HFFc6 (cell line): ENCODE data around the gene BCAS3. TPM values are rescaled to one million over a fixed set of nuclear protein-coding genes. Genes with fewer than 3 reads are reported as not detected.
"Not testable (repeated sequence)": the region's sequence is repeated elsewhere in the genome, so short reads cannot be mapped to it uniquely, and the experiment has no call there.

Experiments used
- DNase-seq: peaks from one replicate; pipeline ENCODE4 v3.0.0-alpha.2; 2018
- H3K27ac Mint-ChIP-seq: 2 replicates; pipeline ENCODE4 v1.8.0; 2020; ENCODE audit warnings: mild to moderate bottlenecking, mixed read lengths
- H3K27me3 Mint-ChIP-seq: 2 replicates; pipeline ENCODE4 v1.8.0; 2021; ENCODE audit warnings: mild to moderate bottlenecking, moderate library complexity, mixed read lengths; ENCODE audit not compliant: insufficient read depth
- H3K36me3 Mint-ChIP-seq: 2 replicates; pipeline ENCODE4 v1.8.0; 2021; ENCODE audit warnings: low read depth, mixed read lengths
- H3K4me1 Mint-ChIP-seq: 2 replicates; pipeline ENCODE4 v1.8.0; 2020; ENCODE audit warnings: low read depth, mixed read lengths
- H3K4me3 Mint-ChIP-seq: 2 replicates; pipeline ENCODE4 v1.8.0; 2020; ENCODE audit warnings: mild to moderate bottlenecking, moderate library complexity, mixed read lengths
- H3K9me3 Mint-ChIP-seq: 2 replicates; pipeline ENCODE4 v1.8.0; 2020; ENCODE audit warnings: mild to moderate bottlenecking, mixed read lengths
- CTCF ChIP-seq: fragments of 200-600 bp; sonication (generic); IDR thresholded peaks from 2 replicates; pipeline ENCODE4 v1.5.0; 2021; ENCODE audit warnings: antibody characterized with exemption, mild to moderate bottlenecking
- total RNA-seq, 6 experiments: library from RNA; stranded (reverse); fragmentation: NEBNext Ultra II Directional; extraction: Animal tissue kit (Norgen Biotek cat#: 25700); gene quantifications; 2 replicates in 1 of 6; 3 replicates in 5 of 6; pipeline ENCODE4 v1.2.3, GENCODE V29; 2021

The BCAS3 gene
- total RNA-seq, 6 experiments from 2014 or later = 9.8 to 13.8 (median 12.0) TPM

DNA sequence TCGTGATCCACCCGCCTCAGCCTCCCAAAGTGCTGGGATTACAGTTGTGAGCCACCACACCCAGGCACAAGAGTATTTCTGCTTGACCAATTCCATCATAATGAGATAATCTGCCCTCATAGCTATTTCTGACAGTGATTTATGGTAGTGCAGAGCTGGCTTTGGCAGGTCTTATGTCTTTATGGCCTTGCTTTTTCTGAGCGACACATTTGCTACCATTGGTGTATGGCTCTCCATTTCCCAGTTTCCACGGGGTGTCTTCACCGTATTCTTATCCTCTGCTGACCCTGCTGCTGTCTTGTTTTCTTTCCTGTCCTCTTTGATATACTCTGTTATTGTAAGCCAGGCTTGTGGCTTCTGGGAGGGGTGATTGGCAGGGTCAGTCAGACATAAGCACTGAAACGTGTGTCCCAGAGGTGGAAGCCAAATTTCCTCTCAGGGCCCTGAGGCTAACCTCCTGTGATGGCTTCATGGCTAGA is 560.8 kb downstream of the BCAS3 start:
- peaks cover 44% of the 10 kb centered on the region for H3K4me1 Mint-ChIP-seq

DNA sequence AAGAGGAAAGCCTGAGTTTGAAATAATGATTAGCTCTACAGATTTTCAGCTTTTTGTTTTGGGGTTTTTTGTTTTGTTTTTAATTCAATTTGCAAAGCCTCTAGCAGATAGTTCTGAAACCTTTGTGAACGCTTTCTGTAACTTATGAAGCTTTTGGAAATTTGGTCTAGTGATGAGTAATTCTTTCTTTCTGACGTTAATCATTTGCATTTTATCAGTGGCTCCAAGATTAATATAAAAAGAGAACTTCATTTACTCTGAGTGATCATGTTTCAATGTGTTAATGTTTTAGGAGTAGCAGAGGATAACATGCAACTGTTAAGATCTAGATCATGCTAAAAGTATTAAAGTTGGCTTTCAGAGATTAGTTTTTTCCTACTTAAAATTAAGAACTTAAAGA is 561.7 kb downstream of the BCAS3 start:
- Mint-ChIP-seq H3K4me1 (peaks cover 36% of the 10 kb centered on the region), H3K27me3 (no peaks in the 10 kb centered on the region), H3K36me3 (0 out of 2 replicates have a peak, but pooled peaks cover 4% of the 10 kb centered on the region), H3K9me3 (0 out of 2 replicates have a peak, but pooled peaks cover 3% of the 10 kb centered on the region), H3K27ac (no peak overlapping the region), H3K4me3 (no peak overlapping the region)
- TF ChIP-seq CTCF = no peak
- no peak for DNase-seq

More for the DNA sequence above, 560.8 kb downstream of the BCAS3 start:
- Mint-ChIP-seq H3K4me3 (no peak overlapping the region), H3K9me3 (0 out of 2 replicates have a peak, but pooled peaks cover 3% of the 10 kb centered on the region), H3K36me3 (0 out of 2 replicates have a peak, but pooled peaks cover 4% of the 10 kb centered on the region), H3K27me3 (no peaks in the 10 kb centered on the region), H3K27ac (no peak overlapping the region)
- TF ChIP-seq CTCF = no peak
- DNase-seq = no peak

- no peaks in the 10 kb centered on the region; the same call in 1 of the 2 replicates for H3K27me3 Mint-ChIP-seq
- 0 out of 2 replicates have a peak, but pooled peaks cover 3% of the 10 kb centered on the region for H3K9me3 Mint-ChIP-seq
- no peak overlapping the region for H3K4me3 Mint-ChIP-seq
- TF ChIP-seq CTCF = no peak
- H3K27ac Mint-ChIP-seq = no peak overlapping the region
- H3K4me1 Mint-ChIP-seq = peaks cover 32% of the 10 kb centered on the region
- no peak for DNase-seq
- 0 out of 2 replicates have a peak, but pooled peaks cover 4% of the 10 kb centered on the region for H3K36me3 Mint-ChIP-seq
These were observed 562.3 kb downstream of the BCAS3 start for GRCh38 chr17:61239953-61240352.

DNA sequence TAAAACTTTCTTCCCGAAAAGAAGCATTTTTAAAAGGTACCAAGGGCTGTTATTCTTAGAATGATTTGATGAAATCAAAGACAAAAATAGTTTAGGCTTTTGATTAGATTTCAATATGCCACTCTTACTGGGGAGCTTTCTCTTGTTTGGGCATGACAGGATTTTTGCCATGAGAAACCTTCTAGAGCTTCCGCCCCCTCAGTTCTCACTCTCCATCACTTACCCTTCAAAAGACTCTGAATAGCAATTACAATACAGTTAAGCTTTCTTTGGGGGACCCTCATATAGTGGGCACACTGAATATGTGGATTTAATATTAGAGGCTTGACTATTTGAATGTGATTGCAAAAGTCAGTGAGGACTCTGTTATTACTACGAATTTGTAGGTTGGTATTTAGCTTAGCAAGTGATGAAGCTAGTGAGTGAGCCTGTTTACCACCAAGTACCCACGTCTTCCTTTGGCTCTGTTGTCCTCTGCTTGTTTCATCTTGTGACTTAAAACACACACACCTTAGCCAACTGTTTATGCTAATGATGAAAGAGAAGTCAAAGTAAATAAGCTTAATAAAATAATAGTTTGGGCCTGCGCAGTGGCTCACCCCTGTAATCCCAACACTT is 563.3 kb downstream of the BCAS3 start:
- DNase-seq = no peak
- no peaks in the 10 kb centered on the region; the same call in 1 of the 2 replicates for H3K27me3 Mint-ChIP-seq
- H3K36me3 Mint-ChIP-seq = 0 out of 2 replicates have a peak, but pooled peaks cover 4% of the 10 kb centered on the region
- no peak overlapping the region for H3K4me3 Mint-ChIP-seq
- peaks cover 22% of the 10 kb centered on the region for H3K4me1 Mint-ChIP-seq
- H3K27ac Mint-ChIP-seq = no peak overlapping the region
- no peak for TF ChIP-seq CTCF
- 0 out of 2 replicates have a peak, but pooled peaks cover 3% of the 10 kb centered on the region for H3K9me3 Mint-ChIP-seq

GRCh38 chr17:61244988-61245387 is 567.3 kb downstream of the BCAS3 start:
- not testable (repeated sequence) for H3K27me3 Mint-ChIP-seq, H3K27ac Mint-ChIP-seq, DNase-seq, H3K4me3 Mint-ChIP-seq, H3K36me3 Mint-ChIP-seq, H3K9me3 Mint-ChIP-seq
- peaks cover 29% of the 10 kb centered on the region for H3K4me1 Mint-ChIP-seq

GRCh38 chr17:61245706-61246135 is 568.1 kb downstream of the BCAS3 start:
- DNase-seq = no peak
- Mint-ChIP-seq H3K36me3 (no peaks in the 10 kb centered on the region), H3K4me3 (no peak overlapping the region), H3K27ac (no peak overlapping the region), H3K9me3 (no peaks in the 10 kb centered on the region), H3K27me3 (no peaks in the 10 kb centered on the region; the same call in 1 of the 2 replicates), H3K4me1 (peaks cover 37% of the 10 kb centered on the region)
- no peak for TF ChIP-seq CTCF
